CMK (cell line): Measurements from ENCODE around the gene NEU3.

Experiments used
- DNase-seq: peaks from one replicate; pipeline ENCODE4 v3.0.0-alpha.2; 2010; ENCODE audit warnings: low read depth

The NEU3 gene

GRCh38 chr11:75063741-75064314 lies 75.1 kb downstream of the NEU3 start:
- DNase-seq = no peak

DNA sequence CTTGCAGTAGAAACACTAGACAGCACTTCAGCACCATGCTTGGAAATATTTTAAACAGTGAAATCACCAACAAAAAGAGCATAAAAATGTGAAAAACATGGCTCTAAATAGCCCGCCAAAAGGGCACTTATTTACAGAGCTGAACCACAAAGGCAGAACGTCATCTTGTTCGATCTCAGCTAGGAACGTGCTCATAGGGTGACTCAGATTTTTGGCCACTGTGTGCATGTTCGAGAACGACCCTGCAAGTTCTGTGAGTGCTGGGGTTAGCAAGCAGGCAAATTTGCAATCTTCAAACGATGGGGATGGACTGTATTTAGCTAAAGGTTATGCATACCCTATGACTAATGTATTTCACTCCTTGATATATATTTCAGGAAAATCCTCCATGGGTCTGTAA lies 77.3 kb downstream of the NEU3 start:
- no peak for DNase-seq
